HEK293 (cell line): ENCODE measurements around the gene CALB2.

Experiments
- CTCF ChIA-PET: fragments of 350-600 bp; formaldehyde crosslinking; extraction: SDS; loops from one replicate; lab custom pipeline; 2021; ENCODE audit warnings: antibody characterized with exemption; lab: Yijun Ruan, JAX
- POLR2A ChIA-PET: fragments of 300-600 bp; formaldehyde crosslinking; extraction: SDS; loops from one replicate; lab custom pipeline; 2020; ENCODE audit warnings: antibody characterized with exemption, inconsistent platforms; lab: Yijun Ruan, JAX
- H3K27ac ChIP-seq: fragments of 200-500 bp; sonication (Bioruptor generic); 2 replicates; pipeline ENCODE4 v1.5.1; 2014; ENCODE audit warnings: low read depth, low read length, control low read depth, inconsistent platforms; ENCODE audit errors: extremely low read depth
- H3K36me3 ChIP-seq, 2 experiments: fragments of 200-500 bp in 1 of 2; sonication (Bioruptor generic) in 1 of 2; 1 replicate in 1 of 2; 2 replicates in 1 of 2; pipeline ENCODE4 v1.5.1; 2014 to 2017; ENCODE audit warnings: inconsistent platforms in 2 of 2, low read length in 2 of 2; ENCODE audit not compliant: control insufficient read depth in 2 of 2, insufficient read depth in 1 of 2
- H3K4me1 ChIP-seq: fragments of 200-500 bp; sonication (Bioruptor generic); 2 replicates; pipeline ENCODE4 v1.5.1; 2014; ENCODE audit warnings: mild to moderate bottlenecking, low read length, inconsistent platforms; ENCODE audit not compliant: control insufficient read depth, insufficient read depth
- H3K4me3 ChIP-seq: 2 replicates; pipeline ENCODE4 v1.5.1; 2011; ENCODE audit warnings: low read depth, mild to moderate bottlenecking, control low read depth, low read length, moderate library complexity
- H3K9me3 ChIP-seq: fragments of 200-500 bp; sonication (Bioruptor generic); 2 replicates; pipeline ENCODE4 v1.5.1; 2014; ENCODE audit warnings: low read depth, low read length, inconsistent platforms; ENCODE audit not compliant: control insufficient read depth, insufficient read depth
- CTCF ChIP-seq: fragments of 450-650 bp; formaldehyde crosslinking; IDR thresholded peaks from 2 replicates; pipeline ENCODE4 v1.5.1; 2016; ENCODE audit warnings: missing biosample characterization, missing genetic modification characterization
- GLIS2 ChIP-seq: fragments of 450-650 bp; formaldehyde crosslinking; IDR thresholded peaks from 2 replicates; pipeline ENCODE4 v1.5.1; 2016; ENCODE audit warnings: missing biosample characterization, missing genetic modification characterization
- HOXC10 ChIP-seq: sonication (generic); formaldehyde crosslinking; IDR thresholded peaks from 2 replicates; pipeline ENCODE4 v1.8.1; 2023; ENCODE audit warnings: mild to moderate bottlenecking, missing genetic modification reagents
- HOXD13 ChIP-seq: sonication (generic); formaldehyde crosslinking; IDR thresholded peaks from 2 replicates; pipeline ENCODE4 v1.8.0; 2022; ENCODE audit warnings: missing genetic modification reagents, borderline replicate concordance
- REST ChIP-seq: fragments of 450-650 bp; formaldehyde crosslinking; IDR thresholded peaks from 2 replicates; pipeline ENCODE4 v1.5.1; 2016; ENCODE audit warnings: missing biosample characterization, missing genetic modification characterization
- TRIM28 ChIP-seq: IDR thresholded peaks from 2 replicates; pipeline ENCODE4 v1.6.1; 2011; ENCODE audit warnings: low read length, control low read depth, borderline replicate concordance
- ZBTB1 ChIP-seq: fragments of 450-650 bp; formaldehyde crosslinking; IDR thresholded peaks from 2 replicates; pipeline ENCODE4 v1.5.1; 2016; ENCODE audit warnings: missing biosample characterization, missing genetic modification characterization
- ZBTB11 ChIP-seq: fragments of 450-650 bp; formaldehyde crosslinking; conservative IDR thresholded peaks from 2 replicates; pipeline ENCODE4 v1.5.1; 2016; ENCODE audit warnings: low read depth, missing biosample characterization, missing genetic modification characterization
- ZBTB17 ChIP-seq: fragments of 450-650 bp; formaldehyde crosslinking; IDR thresholded peaks from 2 replicates; pipeline ENCODE4 v1.5.1; 2016; ENCODE audit warnings: missing biosample characterization, missing genetic modification characterization
- ZFHX2 ChIP-seq: fragments of 450-650 bp; formaldehyde crosslinking; conservative IDR thresholded peaks from 2 replicates; pipeline ENCODE4 v1.5.1; 2016; ENCODE audit warnings: missing biosample characterization, missing genetic modification characterization
- ZIC2 ChIP-seq: fragments of 450-650 bp; formaldehyde crosslinking; IDR thresholded peaks from 2 replicates; pipeline ENCODE4 v1.5.1; 2016; ENCODE audit warnings: missing biosample characterization, missing genetic modification characterization
- ZNF138 ChIP-seq: fragments of 450-650 bp; formaldehyde crosslinking; IDR thresholded peaks from 2 replicates; pipeline ENCODE4 v1.5.1; 2016; ENCODE audit warnings: missing biosample characterization, missing genetic modification characterization, borderline replicate concordance
- ZNF16 ChIP-seq: fragments of 450-650 bp; formaldehyde crosslinking; IDR thresholded peaks from 2 replicates; pipeline ENCODE4 v1.5.1; 2016; ENCODE audit warnings: low read depth, missing biosample characterization, missing genetic modification characterization
- ZNF221 ChIP-seq: fragments of 450-650 bp; formaldehyde crosslinking; IDR thresholded peaks from 2 replicates; pipeline ENCODE4 v1.5.1; 2017; ENCODE audit warnings: missing biosample characterization, missing genetic modification characterization, borderline replicate concordance
- ZNF274 ChIP-seq, 2 experiments: fragments of 200-500 bp in 1 of 2; fragments of 450-650 bp in 1 of 2; sonication (Bioruptor generic) in 1 of 2; formaldehyde crosslinking in 1 of 2; IDR thresholded peaks; 2 replicates each; pipeline versions ENCODE4 v1.5.1 to v1.6.1; 2014 to 2016; ENCODE audit warnings: borderline replicate concordance in 1 of 2, inconsistent platforms in 1 of 2, low read length in 1 of 2, missing biosample characterization in 1 of 2, missing genetic modification characterization in 1 of 2
- ZNF324 ChIP-seq: fragments of 450-650 bp; formaldehyde crosslinking; IDR thresholded peaks from 2 replicates; pipeline ENCODE4 v1.5.1; 2016; ENCODE audit warnings: missing biosample characterization, missing genetic modification characterization
- ZNF488 ChIP-seq: fragments of 450-650 bp; formaldehyde crosslinking; IDR thresholded peaks from 2 replicates; pipeline ENCODE4 v1.5.1; 2016; ENCODE audit warnings: missing biosample characterization, missing genetic modification characterization
- ZNF521 ChIP-seq: fragments of 450-650 bp; formaldehyde crosslinking; IDR thresholded peaks from 2 replicates; pipeline ENCODE4 v1.5.1; 2017; ENCODE audit warnings: missing biosample characterization, mild to moderate bottlenecking, missing genetic modification characterization
- ZNF555 ChIP-seq: fragments of 450-650 bp; formaldehyde crosslinking; conservative IDR thresholded peaks from 2 replicates; pipeline ENCODE4 v1.5.1; 2017; ENCODE audit warnings: missing biosample characterization, mild to moderate bottlenecking, missing genetic modification characterization, inconsistent platforms
- ZNF580 ChIP-seq: fragments of 450-650 bp; formaldehyde crosslinking; IDR thresholded peaks from 2 replicates; pipeline ENCODE4 v1.5.1; 2016; ENCODE audit warnings: missing biosample characterization, missing genetic modification characterization
- ZNF654 ChIP-seq: fragments of 450-650 bp; formaldehyde crosslinking; IDR thresholded peaks from 2 replicates; pipeline ENCODE4 v1.5.1; 2016; ENCODE audit warnings: low read depth, missing biosample characterization, missing genetic modification characterization
- ZNF701 ChIP-seq: fragments of 450-650 bp; formaldehyde crosslinking; IDR thresholded peaks from 2 replicates; pipeline ENCODE4 v1.5.1; 2016; ENCODE audit warnings: missing biosample characterization, missing genetic modification characterization
- ZXDB ChIP-seq: fragments of 450-650 bp; formaldehyde crosslinking; IDR thresholded peaks from 2 replicates; pipeline ENCODE4 v1.5.1; 2016; ENCODE audit warnings: missing biosample characterization, missing genetic modification characterization

The CALB2 gene

GRCh38 chr16:71410146-71410545 lies 51.6 kb downstream of the CALB2 start:
- CTCF ChIA-PET = interaction anchor here (0.9 to 6.2 kb wide), 3 partner anchors 88 to 200 kb away, joined by 6 to 72 read pairs (median 48); no protein-coding TSS in a partner anchor
- POLR2A ChIA-PET = no interaction called here
- Histone ChIP-seq H3K4me1 (no peaks in the 10 kb centered on the region), H3K36me3 (no peaks in the 10 kb centered on the region), H3K27ac (no peak overlapping the region), H3K4me3 (no peak overlapping the region), H3K9me3 (no peaks in the 10 kb centered on the region)
- TF ChIP-seq ZNF138 (tag by site-specific recombination) (no peak), ZBTB17 (tag by site-specific recombination) (no peak)

GRCh38 chr16:71412270-71413160 lies 54.0 kb downstream of the CALB2 start:
- CTCF ChIA-PET = interaction anchor here (0.6 to 6.2 kb wide), 52 partner anchors 8 to 1903 kb away, joined by 3 to 77 read pairs (median 4); partner anchors contain the start of gene CHST4
- Histone ChIP-seq H3K9me3 (no peaks in the 10 kb centered on the region), H3K4me3 (peak overlapping the region; percentile 23; the same call in 1 of the 2 replicates), H3K4me1 (no peaks in the 10 kb centered on the region), H3K36me3 (no peaks in the 10 kb centered on the region), H3K27ac (no peak overlapping the region)
- POLR2A ChIA-PET = interaction anchor here (1.1 kb wide), 1 partner anchor 49 kb away, joined by 4 read pairs; the partner anchor contains the start of gene ZNF23
- no peak for TF ChIP-seq ZNF16 (tag by site-specific recombination)
- no peak for TF ChIP-seq ZBTB11 (tag by site-specific recombination)
- TF ChIP-seq ZBTB1 (tag by site-specific recombination) = no peak
- no peak for TF ChIP-seq ZNF324
- peak; percentile 60 for TF ChIP-seq CTCF (tag by site-specific recombination)
- no peak for TF ChIP-seq HOXD13 (CRISPR knock-in tag)
- TF ChIP-seq ZIC2 (tag by site-specific recombination) = peak; percentile 33; the same call in 1 of the 2 replicates
- no peak for TF ChIP-seq ZNF701 (tag by site-specific recombination)
- no peak for TF ChIP-seq ZXDB (tag by site-specific recombination)
- peak; percentile 19; the same call in 1 of the 2 replicates for TF ChIP-seq ZFHX2 (tag by site-specific recombination)
- TF ChIP-seq ZNF654 (tag by site-specific recombination) = peak; percentile 51
- TF ChIP-seq HOXC10 = no peak
- no peak for TF ChIP-seq ZNF521
- TF ChIP-seq ZNF580 (tag by site-specific recombination) = peak; percentile 86
- no peak for TF ChIP-seq ZNF274 (IDR thresholded peaks at IDR 0.05; ENCODE audit: low read length)
- no peak for TF ChIP-seq ZNF274 (tag by site-specific recombination; IDR thresholded peaks at IDR 0.05; ENCODE audit: borderline replicate concordance)
- TF ChIP-seq GLIS2 (tag by site-specific recombination) = peak; percentile 39
- TF ChIP-seq ZNF221 (tag by site-specific recombination) = no peak
- TF ChIP-seq TRIM28 = 0 out of 2 replicates have a peak, but pooled peaks have one; percentile 38
- no peak for TF ChIP-seq ZNF488 (tag by site-specific recombination)
- TF ChIP-seq ZNF555 (tag by site-specific recombination) = no peak
- TF ChIP-seq REST = no peak; the same call in none of the 2 replicates
